Hepatocyte (in vitro differentiated cells): ENCODE data around the gene ELOVL3. TPM values are rescaled to one million over a fixed set of nuclear protein-coding genes. Genes with fewer than 3 reads are reported as not detected.

Experiments used
- DNase-seq: peaks from one replicate; pipeline ENCODE4 v3.0.0-alpha.2; 2016; ENCODE audit warnings: low spot score
- H2AFZ ChIP-seq: fragments of 200-600 bp; sonication (generic); 2 replicates; pipeline ENCODE4 v1.6.0; 2016; ENCODE audit warnings: antibody characterized with exemption, mild to moderate bottlenecking
- H3K27ac ChIP-seq: fragments of 200-600 bp; sonication (generic); 2 replicates; pipeline ENCODE4 v1.5.1; 2016; ENCODE audit warnings: mild to moderate bottlenecking
- H3K27me3 ChIP-seq: fragments of 200-600 bp; sonication (generic); 2 replicates; pipeline ENCODE4 v1.6.1; 2016
- H3K36me3 ChIP-seq: fragments of 200-600 bp; sonication (generic); replicated peaks from 2 replicates; pipeline ENCODE4 v1.5.1; 2016; ENCODE audit warnings: low read depth; ENCODE audit not compliant: insufficient read depth
- H3K4me1 ChIP-seq: fragments of 200-600 bp; sonication (generic); 2 replicates; pipeline ENCODE4 v1.5.1; 2016; ENCODE audit warnings: mild to moderate bottlenecking, moderate library complexity; ENCODE audit not compliant: insufficient read depth
- H3K4me2 ChIP-seq: fragments of 200-600 bp; sonication (generic); 2 replicates; pipeline ENCODE4 v1.6.0; 2016
- H3K4me3 ChIP-seq: fragments of 200-600 bp; sonication (generic); 2 replicates; pipeline ENCODE4 v1.5.1; 2016; ENCODE audit warnings: mild to moderate bottlenecking
- H3K79me2 ChIP-seq: fragments of 200-600 bp; sonication (generic); 2 replicates; pipeline ENCODE4 v1.6.0; 2017; ENCODE audit warnings: mild to moderate bottlenecking
- H3K9me2 ChIP-seq: fragments of 200-600 bp; sonication (generic); replicated peaks from 2 replicates; pipeline ENCODE4 v1.6.0; 2017; ENCODE audit warnings: mild to moderate bottlenecking; ENCODE audit not compliant: insufficient read depth
- H3K9me3 ChIP-seq: fragments of 200-600 bp; sonication (generic); 2 replicates; pipeline ENCODE4 v1.5.1; 2016; ENCODE audit warnings: low read depth, mild to moderate bottlenecking
- H4K20me1 ChIP-seq: fragments of 200-600 bp; sonication (generic); 2 replicates; pipeline ENCODE4 v1.6.0; 2016; ENCODE audit warnings: mild to moderate bottlenecking; ENCODE audit not compliant: insufficient read depth, poor library complexity, severe bottlenecking
- CTCF ChIP-seq: fragments of 200-600 bp; sonication (generic); IDR thresholded peaks from 2 replicates; pipeline ENCODE4 v1.5.1; 2016; ENCODE audit warnings: antibody characterized with exemption, mild to moderate bottlenecking; ENCODE audit not compliant: poor library complexity
- EZH2 ChIP-seq: fragments of 200-600 bp; sonication (generic); IDR thresholded peaks from 2 replicates; pipeline ENCODE4 v1.6.1; 2016; ENCODE audit warnings: antibody characterized with exemption, mild to moderate bottlenecking, borderline replicate concordance
- EZH2phosphoT487 ChIP-seq: fragments of 200-600 bp; sonication (generic); IDR thresholded peaks from one replicate; pipeline ENCODE4 v1.6.1; 2018; ENCODE audit warnings: antibody characterized with exemption, mild to moderate bottlenecking, low read depth, moderate library complexity; ENCODE audit not compliant: unreplicated experiment, severe bottlenecking
- WGBS: methylation state at CpG from one replicate; pipeline ENCODE4 v1.1.6; 2016; ENCODE audit warnings: low lambda C conversion rate; ENCODE audit errors: missing lambda C conversion rate; 5-methylcytosine and 5-hydroxymethylcytosine counted together
- polyA plus RNA-seq: library from polyadenylated mRNA; unstranded; fragments of >200 nt; fragmentation: Nextera tagmentation; extraction: Ambion mirVana; gene quantifications from 2 replicates; pipeline ENCODE4 v1.2.1, GENCODE V29; 2016
- total RNA-seq: library from RNA; depleted of rRNA; stranded (reverse); fragments of >200 nt; gene quantifications from 2 replicates; pipeline ENCODE4 v1.2.3, GENCODE V29; 2014

ELOVL3 gene
- total and polyA plus RNA-seq, 2 experiments from 2014 or later, result not detected

GRCh38 chr10:102234888-102235597 is 8.9 kb downstream of the ELOVL3 start:
- H3K79me2 ChIP-seq, result no peaks in the 10 kb centered on the region
- H3K27ac ChIP-seq, result no peak overlapping the region
- no peak overlapping the region for H2AFZ ChIP-seq
- no peaks in the 10 kb centered on the region for H4K20me1 ChIP-seq
- H3K9me2 ChIP-seq, result no peaks in the 10 kb centered on the region
- no peak overlapping the region for H3K4me3 ChIP-seq
- no peak for DNase-seq
- 61% methylated on average over 12 of the region's 12 CpGs for WGBS
- no peaks in the 10 kb centered on the region for H3K9me3 ChIP-seq
- peaks cover 76% of the 10 kb centered on the region for H3K27me3 ChIP-seq
- peaks cover 17% of the 10 kb centered on the region for H3K4me1 ChIP-seq
- TF ChIP-seq CTCF (no peak), EZH2phosphoT487 (no peak), EZH2 (no peak)
- no peak overlapping the region for H3K4me2 ChIP-seq
- H3K36me3 ChIP-seq, result no peaks in the 10 kb centered on the region

- H3K9me3 ChIP-seq, result no peaks in the 10 kb centered on the region
- H3K4me2 ChIP-seq, result no peak overlapping the region
- no peak for TF ChIP-seq CTCF
- TF ChIP-seq EZH2, result no peak
- TF ChIP-seq EZH2phosphoT487, result no peak
- no peaks in the 10 kb centered on the region for H3K36me3 ChIP-seq
- no peaks in the 10 kb centered on the region for H3K9me2 ChIP-seq
- H3K27ac ChIP-seq, result no peak overlapping the region
- no peak for DNase-seq
- 65% methylated on average over 1 of the region's 1 CpG for WGBS
- no peaks in the 10 kb centered on the region for H4K20me1 ChIP-seq
- H3K27me3 ChIP-seq, result peaks cover 76% of the 10 kb centered on the region
- no peak overlapping the region for H2AFZ ChIP-seq
- H3K4me1 ChIP-seq, result peaks cover 13% of the 10 kb centered on the region
- no peak overlapping the region for H3K4me3 ChIP-seq
- H3K79me2 ChIP-seq, result no peaks in the 10 kb centered on the region
Observed at GRCh38 chr10:102235598-102235920, 9.5 kb downstream of the ELOVL3 start.

- DNase-seq, result no peak
- Histone ChIP-seq H3K4me2 (no peak overlapping the region), H4K20me1 (no peaks in the 10 kb centered on the region), H2AFZ (no peak overlapping the region), H3K36me3 (no peaks in the 10 kb centered on the region), H3K4me1 (peaks cover 9% of the 10 kb centered on the region), H3K4me3 (no peak overlapping the region), H3K9me2 (no peaks in the 10 kb centered on the region), H3K9me3 (no peaks in the 10 kb centered on the region), H3K27me3 (peaks cover 76% of the 10 kb centered on the region), H3K27ac (no peak overlapping the region), H3K79me2 (no peaks in the 10 kb centered on the region)
- TF ChIP-seq CTCF (no peak), EZH2phosphoT487 (no peak), EZH2 (no peak)
- WGBS, result 64% methylated on average over 8 of the region's 8 CpGs
Observed at GRCh38 chr10:102236006-102236405, 9.9 kb downstream of the ELOVL3 start.
